ENCODE measurements around the gene SEMA6A. TPM values are rescaled to one million over a fixed set of nuclear protein-coding genes. Genes with fewer than 3 reads are reported as not detected.
A peak's percentile ranks its signal among the peaks of the same experiment; 100 is the strongest.

Gene SEMA6A
- total and polyA plus RNA-seq, 12 donors, result 2.9 to 11.3 (median 7.8) TPM

GRCh38 chr5:116415989-116416388, 158.6 kb downstream of the SEMA6A start:
- Histone ChIP-seq H3K9me3 (no peaks in the 10 kb centered on the region), H3K27ac (no peak overlapping the region), H3K27me3 (no peaks in the 10 kb centered on the region), H3K4me3 (no peak overlapping the region), H3K4me1 (peaks cover 0 to 30% (median 8%) of the 10 kb centered on the region in 9 donors), H3K36me3 (peaks cover 0 to 7% (median 0%) of the 10 kb centered on the region in 9 donors)
- no peak for ATAC-seq
- TF ChIP-seq, protein P1, sequence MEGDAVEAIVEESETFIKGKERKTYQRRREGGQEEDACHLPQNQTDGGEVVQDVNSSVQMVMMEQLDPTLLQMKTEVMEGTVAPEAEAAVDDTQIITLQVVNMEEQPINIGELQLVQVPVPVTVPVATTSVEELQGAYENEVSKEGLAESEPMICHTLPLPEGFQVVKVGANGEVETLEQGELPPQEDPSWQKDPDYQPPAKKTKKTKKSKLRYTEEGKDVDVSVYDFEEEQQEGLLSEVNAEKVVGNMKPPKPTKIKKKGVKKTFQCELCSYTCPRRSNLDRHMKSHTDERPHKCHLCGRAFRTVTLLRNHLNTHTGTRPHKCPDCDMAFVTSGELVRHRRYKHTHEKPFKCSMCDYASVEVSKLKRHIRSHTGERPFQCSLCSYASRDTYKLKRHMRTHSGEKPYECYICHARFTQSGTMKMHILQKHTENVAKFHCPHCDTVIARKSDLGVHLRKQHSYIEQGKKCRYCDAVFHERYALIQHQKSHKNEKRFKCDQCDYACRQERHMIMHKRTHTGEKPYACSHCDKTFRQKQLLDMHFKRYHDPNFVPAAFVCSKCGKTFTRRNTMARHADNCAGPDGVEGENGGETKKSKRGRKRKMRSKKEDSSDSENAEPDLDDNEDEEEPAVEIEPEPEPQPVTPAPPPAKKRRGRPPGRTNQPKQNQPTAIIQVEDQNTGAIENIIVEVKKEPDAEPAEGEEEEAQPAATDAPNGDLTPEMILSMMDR (IDR thresholded peaks at IDR 0.05), result no peak
- 80 to 88% methylated on average over 5 of the region's 5 CpGs for WGBS, 2 donors
- intact Hi-C loops (cut with DNase I), result loop anchor here in 1 of 10 donors (5.0 kb wide), 1 partner anchor 1319 kb away; no protein-coding TSS in a partner anchor
- DNase-seq, result no peak

- Histone ChIP-seq H3K4me1 (peaks cover 0 to 30% (median 4%) of the 10 kb centered on the region in 9 donors), H3K4me3 (no peak overlapping the region), H3K27me3 (no peaks in the 10 kb centered on the region), H3K27ac (no peak overlapping the region), H3K36me3 (peaks cover 0 to 7% (median 0%) of the 10 kb centered on the region in 9 donors), H3K9me3 (no peaks in the 10 kb centered on the region)
- TF ChIP-seq, protein P1 (IDR thresholded peaks at IDR 0.05), result no peak
- no peak for ATAC-seq
- 67 to 70% methylated on average over 1 of the region's 1 CpG for WGBS, 2 donors
- DNase-seq, result no peak
- intact Hi-C loops (cut with DNase I), result loop anchor here in 1 of 10 donors (5.0 kb wide), 1 partner anchor 1318 kb away; no protein-coding TSS in a partner anchor
Observed at GRCh38 chr5:116415182-116415581, 159.4 kb downstream of the SEMA6A start.

GRCh38 chr5:116411101-116411571, 163.5 kb downstream of the SEMA6A start:
- TF ChIP-seq, protein P1 (IDR thresholded peaks at IDR 0.05), result no peak
- Histone ChIP-seq H3K9me3 (no peaks in the 10 kb centered on the region), H3K27ac (peak overlapping the region in 1 of 10 donors; percentile 25), H3K36me3 (peaks cover 0 to 7% (median 0%) of the 10 kb centered on the region in 9 donors), H3K4me3 (no peak overlapping the region), H3K27me3 (no peaks in the 10 kb centered on the region), H3K4me1 (peaks cover 0 to 27% (median 4%) of the 10 kb centered on the region in 9 donors)
- intact Hi-C loops (cut with DNase I), result no loop called here
- 53 to 55% methylated on average over 5 of the region's 5 CpGs for WGBS, 2 donors
- ATAC-seq (peak; percentile 44 to 83 (median 66)), DNase-seq (peak in 1 of 2 donors; percentile 28)

- ATAC-seq (peak in 2 of 8 donors; percentile 27 to 31), DNase-seq (no peak)
- H3K27me3 ChIP-seq, result no peaks in the 10 kb centered on the region
- H3K27ac ChIP-seq, result peak overlapping the region in 1 of 10 donors; percentile 25
- peaks cover 0 to 7% (median 0%) of the 10 kb centered on the region in 9 donors for H3K36me3 ChIP-seq
- peaks cover 0 to 27% (median 4%) of the 10 kb centered on the region in 9 donors for H3K4me1 ChIP-seq
- TF ChIP-seq, protein P1 (IDR thresholded peaks at IDR 0.05), result no peak
- H3K9me3 ChIP-seq, result no peaks in the 10 kb centered on the region
- intact Hi-C loops (cut with DNase I), result no loop called here
- WGBS, 2 donors, result 70 to 76% methylated on average over 3 of the region's 3 CpGs
- no peak overlapping the region for H3K4me3 ChIP-seq
Observed at GRCh38 chr5:116410336-116410890, 164.2 kb downstream of the SEMA6A start.
